ENCODE measurements around the gene TRIM9.
"Not testable (repeated sequence)": the region's sequence is repeated elsewhere in the genome, so short reads cannot be mapped to it uniquely, and the experiment has no call there.

Gene TRIM9

GRCh38 chr14:50963919-50964318, 131.0 kb downstream of the TRIM9 start:
- DNase-seq (ENCODE audit: low read depth in 2 of 2), result no peak

DNA sequence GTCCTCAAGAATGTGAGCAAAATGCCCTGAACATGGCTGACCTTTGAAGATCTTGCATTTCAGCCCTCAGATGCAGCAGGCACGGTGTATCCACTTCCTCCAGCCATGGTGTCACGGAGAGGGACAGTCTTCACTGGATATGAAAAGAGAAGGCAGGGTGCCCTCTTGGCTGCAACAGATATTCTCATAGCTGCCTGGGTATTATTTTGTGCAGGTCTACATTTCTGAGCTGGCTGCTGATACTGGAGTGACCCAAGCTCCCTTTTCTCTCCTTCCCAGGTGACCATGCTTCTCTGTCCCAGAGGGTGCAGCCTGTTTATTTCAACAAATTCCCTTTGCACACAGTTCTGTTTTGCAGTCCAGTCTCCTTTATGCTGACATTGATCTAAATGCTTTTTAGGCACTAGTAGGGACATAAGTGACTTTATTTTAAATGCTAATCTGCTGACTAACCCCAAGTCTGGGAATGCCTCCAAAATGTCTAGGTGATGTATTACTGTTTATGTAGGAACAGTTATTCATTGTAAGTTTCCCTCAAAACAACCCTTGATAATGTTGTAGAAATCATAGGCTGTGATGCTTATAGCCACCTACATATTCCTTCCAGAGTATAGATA, 133.2 kb downstream of the TRIM9 start:
- DNase-seq (ENCODE audit: low read depth in 2 of 2), result no peak

DNA sequence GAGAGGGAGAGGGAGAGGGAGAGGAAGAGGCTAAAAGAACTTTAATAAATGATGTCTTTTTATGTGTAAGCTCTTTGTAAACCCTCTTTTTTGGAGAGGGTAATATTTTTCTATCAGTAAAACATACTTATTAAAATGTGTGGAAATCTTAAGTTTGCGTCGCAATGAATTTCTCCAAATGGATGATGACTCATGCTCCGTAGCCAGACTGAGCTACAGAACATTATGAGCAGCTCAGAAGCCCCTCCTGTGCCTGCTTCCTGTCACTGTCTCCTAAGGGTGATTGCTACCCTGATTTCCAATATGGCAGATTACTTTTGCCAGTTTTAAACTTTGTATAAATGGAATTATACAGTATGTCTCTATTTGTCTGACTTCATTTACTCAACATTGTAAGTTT, 137.6 kb downstream of the TRIM9 start:
- DNase-seq (ENCODE audit: low read depth in 2 of 2), result no peak

GRCh38 chr14:50956421-50956820, 138.5 kb downstream of the TRIM9 start:
- not testable (repeated sequence) for DNase-seq (ENCODE audit: low read depth in 2 of 2)

DNA sequence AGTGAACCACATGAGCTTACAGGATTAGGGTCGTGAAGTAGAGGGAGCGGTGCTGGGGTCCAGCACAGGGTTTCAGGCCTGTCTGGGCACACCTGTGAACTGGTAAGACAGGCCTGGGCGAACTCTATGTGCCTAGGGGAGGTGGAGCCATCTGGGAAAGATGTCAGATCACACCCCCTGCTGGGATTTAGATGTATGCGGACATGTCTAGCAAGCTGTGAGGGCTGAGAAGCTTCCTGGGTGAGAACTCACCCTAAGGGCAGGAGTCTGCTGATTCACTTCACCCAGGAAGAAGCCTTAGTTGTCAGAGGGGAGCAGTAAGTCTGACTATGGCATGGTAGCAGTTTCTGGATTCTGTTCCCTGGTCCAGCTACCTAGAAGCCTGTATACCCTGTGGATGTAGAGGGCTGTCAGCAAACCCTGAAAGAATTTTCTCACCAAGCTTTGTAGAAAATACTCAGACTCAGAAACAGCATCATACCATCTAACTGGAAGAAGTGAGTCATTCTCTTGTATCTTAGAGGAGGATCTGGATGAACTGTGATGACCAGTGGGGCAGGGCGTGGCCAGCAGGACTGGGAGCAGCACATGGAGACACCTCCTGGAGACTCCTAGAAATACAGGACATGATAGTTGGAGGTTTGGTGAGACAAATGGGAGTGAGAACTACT, 139.4 kb downstream of the TRIM9 start:
- DNase-seq (ENCODE audit: low read depth in 2 of 2), result peak in 1 of 2 donors; percentile 26

DNA sequence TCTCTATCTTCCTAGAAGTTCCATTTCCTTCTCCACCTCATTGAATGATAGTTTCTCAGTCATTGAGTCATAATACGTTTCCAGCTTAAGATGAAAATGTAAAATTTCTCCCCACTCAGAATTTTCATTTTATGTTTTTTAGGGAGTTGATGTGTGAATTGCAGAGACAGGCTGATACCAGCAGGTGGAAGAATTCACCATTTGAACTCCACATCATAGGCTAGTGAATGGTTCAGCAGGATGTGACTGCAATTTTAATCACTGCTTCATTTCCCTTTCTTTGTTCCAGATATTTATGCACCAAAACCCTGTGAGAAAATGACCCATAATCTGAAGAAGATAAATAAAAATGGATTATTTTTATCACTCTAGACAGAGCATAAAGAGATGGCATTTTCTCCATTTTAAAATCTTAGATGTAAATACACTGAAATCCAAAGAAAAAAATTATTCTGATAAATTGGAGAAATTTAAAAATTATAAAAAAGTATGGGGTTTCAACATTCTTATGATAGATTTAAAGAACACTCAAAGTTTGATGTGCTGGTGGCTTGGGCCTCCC, 140.0 kb downstream of the TRIM9 start:
- DNase-seq (ENCODE audit: low read depth in 2 of 2), result no peak

DNA sequence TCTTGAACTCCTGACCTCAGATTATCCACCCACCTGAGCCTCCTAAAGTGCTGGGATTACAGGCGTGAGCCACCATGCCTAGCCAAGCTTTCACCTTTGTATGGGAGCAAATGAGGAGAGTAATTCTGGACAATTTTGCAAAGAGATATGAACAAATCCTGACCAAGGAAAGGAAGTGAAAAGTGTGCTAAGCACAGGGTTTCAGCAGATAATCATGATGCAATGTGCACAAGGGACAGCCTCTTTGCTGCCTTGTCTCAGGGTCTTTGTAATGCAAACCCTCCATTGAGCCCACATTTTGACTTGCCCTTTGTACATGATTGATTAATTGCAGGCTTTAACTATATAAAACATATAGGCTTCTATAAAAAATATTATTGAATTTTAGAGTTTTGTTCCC, 141.4 kb downstream of the TRIM9 start:
- DNase-seq (ENCODE audit: low read depth in 2 of 2), result no peak

DNA sequence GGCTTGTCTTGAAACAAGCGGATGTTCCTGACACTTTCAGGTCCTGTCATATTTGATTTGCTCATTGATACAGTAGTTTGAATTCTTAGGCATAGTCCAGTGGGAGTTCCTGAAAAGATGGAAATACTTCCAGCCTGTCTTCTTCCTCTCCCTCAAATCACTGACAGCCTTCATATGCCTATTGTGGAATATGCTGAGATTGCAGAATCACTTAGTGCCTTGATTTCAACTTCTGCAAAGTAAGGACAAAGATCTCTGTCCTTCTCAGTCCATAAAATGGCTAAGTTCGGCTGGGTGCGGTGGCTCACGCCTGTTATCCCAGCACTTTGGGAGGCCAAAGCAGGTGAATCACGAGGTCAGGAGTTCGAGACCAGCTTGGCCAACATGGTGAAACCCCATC, 143.9 kb downstream of the TRIM9 start:
- DNase-seq (ENCODE audit: low read depth in 2 of 2), result no peak

DNA sequence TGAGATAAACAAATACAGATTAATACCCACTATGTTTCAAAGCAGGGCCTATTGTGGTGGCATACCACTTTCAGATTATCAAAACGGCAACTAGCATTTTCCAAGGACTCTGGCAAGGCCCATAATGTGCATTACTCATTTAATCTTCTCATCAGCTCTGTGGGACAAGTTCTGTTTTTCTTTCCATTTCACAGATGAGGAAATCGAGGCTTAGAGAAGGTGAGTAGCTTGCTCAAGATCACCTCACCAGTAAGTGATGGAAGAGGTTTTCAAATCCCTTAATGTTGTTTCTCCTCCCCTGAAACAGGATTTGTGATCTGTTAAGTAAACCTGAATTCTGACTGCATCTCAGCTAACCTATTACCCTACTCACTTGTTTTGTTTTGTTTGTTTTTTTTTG, 146.7 kb downstream of the TRIM9 start:
- DNase-seq (ENCODE audit: low read depth in 2 of 2), result no peak

- no peak for DNase-seq (ENCODE audit: low read depth in 2 of 2)
Measured at GRCh38 chr14:50947446-50947845, 147.5 kb downstream of the TRIM9 start.

DNA sequence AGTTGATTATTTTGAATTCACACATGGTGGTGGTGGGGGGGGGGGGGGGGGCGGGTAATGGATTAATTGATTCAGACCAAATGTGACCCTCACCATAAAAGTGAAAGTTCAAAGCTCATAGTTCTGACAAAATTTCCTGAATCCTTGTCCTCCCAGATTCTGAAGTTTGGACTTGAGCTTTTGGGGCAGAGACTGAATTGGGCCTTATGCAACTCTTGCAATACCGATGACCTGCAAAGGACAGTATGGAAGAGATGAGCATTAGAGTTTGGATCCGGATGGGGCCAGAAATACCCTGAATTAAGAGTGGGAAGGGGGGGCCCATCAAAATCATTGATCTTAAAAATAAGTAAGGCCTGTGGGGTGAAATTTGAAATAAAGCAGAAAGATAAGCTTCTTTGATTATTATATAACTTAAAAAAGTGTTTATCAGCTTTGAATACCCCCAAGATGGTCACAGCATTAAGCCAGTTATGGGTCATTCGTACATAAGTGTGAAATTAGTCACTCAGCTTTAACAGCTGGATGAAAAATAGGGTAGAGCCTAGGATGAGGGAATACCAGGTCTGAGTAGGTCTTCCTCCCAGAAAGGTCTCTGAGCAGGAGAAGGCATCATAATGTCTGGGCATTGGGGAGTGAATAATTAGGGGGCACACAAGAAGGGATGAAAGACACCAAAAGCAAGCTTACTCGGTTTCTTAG, 148.5 kb downstream of the TRIM9 start:
- no peak for DNase-seq (ENCODE audit: low read depth in 2 of 2)

- no peak for DNase-seq (ENCODE audit: low read depth in 2 of 2)
Measured at GRCh38 chr14:50944647-50945413, 150.1 kb downstream of the TRIM9 start.

DNA sequence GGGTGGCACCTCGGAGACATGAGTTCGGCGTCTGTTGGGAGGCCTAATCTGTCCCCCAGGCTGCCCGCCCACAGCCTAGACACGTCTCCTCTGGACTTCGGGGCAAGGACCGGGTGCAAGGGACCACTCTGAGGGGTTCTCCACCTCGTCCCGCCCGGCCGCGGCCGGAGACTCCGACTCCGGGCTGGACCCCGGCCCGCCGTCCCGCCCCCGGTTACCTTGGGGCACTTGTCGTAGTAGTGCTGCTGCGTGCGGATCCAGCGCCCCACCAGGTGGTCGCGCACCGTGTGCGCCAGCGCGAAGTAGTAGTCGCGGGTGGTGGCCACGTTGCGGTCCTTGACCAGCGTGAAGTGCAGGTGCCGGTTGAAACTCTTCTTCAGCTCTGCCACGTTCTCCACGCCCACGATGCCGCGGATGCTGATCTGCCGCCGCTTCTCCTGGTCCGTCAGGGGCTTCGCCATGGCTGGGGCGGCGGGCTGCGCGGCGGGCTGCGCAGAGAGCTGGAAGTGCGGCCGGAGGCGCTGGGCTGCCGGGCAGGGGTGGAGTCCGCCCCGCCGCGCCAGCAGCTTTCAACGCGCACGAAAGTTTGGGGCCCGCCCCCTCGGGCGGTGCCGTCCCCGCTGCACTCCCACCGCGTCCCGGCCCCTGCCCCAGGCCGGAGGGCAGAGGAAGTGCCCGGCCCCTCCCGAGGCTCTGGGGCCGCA, 150.8 kb downstream of the TRIM9 start, which contains the start of gene PYGL:
Gene PYGL, minus strand, starts transcription at position 541 of the 704 bp plus-strand sequence. Its CDS starts 80 bp downstream, at position 461.
- peak in 1 of 2 donors; percentile 14 for DNase-seq (ENCODE audit: low read depth in 2 of 2)

GRCh38 chr14:50943261-50943942, 151.5 kb downstream of the TRIM9 start:
- DNase-seq (ENCODE audit: low read depth in 2 of 2), result no peak

DNA sequence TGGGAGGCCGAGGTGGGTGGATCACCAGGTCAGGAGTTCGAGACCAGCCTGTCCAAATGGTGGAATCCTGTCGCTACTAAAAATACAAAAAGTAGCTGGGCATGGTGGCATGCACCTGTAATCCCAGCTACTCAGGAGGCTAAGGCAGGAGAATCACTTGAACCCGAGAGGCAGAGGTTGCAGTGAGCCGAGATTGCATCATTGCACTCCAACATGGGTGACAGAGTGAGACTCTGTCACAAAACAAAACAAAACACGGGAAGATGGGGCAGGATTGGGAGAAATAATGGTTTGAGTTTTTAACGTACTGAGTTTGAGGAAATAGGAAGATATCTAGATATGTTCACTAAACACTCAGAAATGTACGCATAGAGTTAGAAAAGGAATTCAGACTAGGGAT, 153.3 kb downstream of the TRIM9 start:
- DNase-seq (ENCODE audit: low read depth in 2 of 2), result not testable (repeated sequence)

DNA sequence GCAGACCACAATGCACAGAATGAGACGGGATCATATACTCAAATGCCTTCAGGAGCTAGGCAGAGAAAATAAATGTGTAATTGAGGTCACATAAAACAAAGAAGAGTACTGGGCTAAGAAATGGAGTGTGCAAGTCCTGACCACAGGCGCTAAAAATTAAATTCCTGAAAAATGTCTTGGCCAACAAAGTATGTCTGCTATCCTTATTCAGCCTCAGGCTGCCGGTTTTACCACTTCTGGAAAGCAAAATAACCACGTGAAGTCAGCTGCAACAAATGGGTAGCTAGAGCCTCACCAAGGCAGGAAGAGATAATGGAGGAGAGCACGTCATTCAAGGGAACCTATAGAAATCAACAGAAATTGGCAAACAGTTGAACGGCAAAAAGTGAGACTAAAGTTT, 153.8 kb downstream of the TRIM9 start:
- no peak for DNase-seq (ENCODE audit: low read depth in 2 of 2)

- no peak for DNase-seq (ENCODE audit: low read depth in 2 of 2)
Measured at GRCh38 chr14:50937800-50938199, 157.1 kb downstream of the TRIM9 start.

DNA sequence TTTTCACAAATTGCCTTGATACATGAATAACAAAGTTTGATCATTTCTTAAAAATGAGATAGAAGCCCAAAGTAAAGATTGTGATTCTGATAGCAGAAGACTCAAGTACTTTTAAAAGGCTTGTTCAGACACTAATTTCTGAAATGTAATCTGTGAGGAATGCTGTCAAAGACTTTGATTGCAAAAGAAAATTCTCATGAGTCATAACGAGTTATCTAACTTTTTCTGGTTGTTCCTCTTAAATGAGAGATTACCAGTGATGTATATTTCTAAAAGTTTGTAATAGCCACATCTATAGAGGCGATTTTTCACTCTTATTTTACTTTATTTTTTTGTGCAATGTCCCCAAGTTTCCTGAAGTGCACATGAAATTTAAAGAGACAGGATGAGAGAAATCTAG, 157.6 kb downstream of the TRIM9 start:
- DNase-seq (ENCODE audit: low read depth in 2 of 2), result no peak

- no peak for DNase-seq (ENCODE audit: low read depth in 2 of 2)
Measured at GRCh38 chr14:50936882-50937281, 158.0 kb downstream of the TRIM9 start.

- no peak for DNase-seq (ENCODE audit: low read depth in 2 of 2)
Measured at GRCh38 chr14:50936016-50936340, 158.9 kb downstream of the TRIM9 start.

Data from activated CD4-positive, alpha-beta T cell treated with anti-CD3 and anti-CD28 coated beads for 24 hours (primary cell).